Endothelial cell of umbilical vein (primary cell): ENCODE data around the gene USP49.
A peak's percentile ranks its signal among the peaks of the same experiment; 100 is the strongest.

Experiments
- CTCF ChIP-seq, 2 donors: IDR thresholded peaks; 1 replicate in 1 of 2; 2 replicates in 1 of 2; pipeline ENCODE4 v1.5.1; 2011; ENCODE audit warnings: low read length in 2 of 2, mild to moderate bottlenecking in 2 of 2, moderate library complexity in 2 of 2, control low read depth in 1 of 2, inconsistent platforms in 1 of 2, low read depth in 1 of 2; ENCODE audit not compliant: insufficient read depth in 1 of 2; ENCODE audit errors: extremely low read depth in 1 of 2
- EZH2 ChIP-seq: IDR thresholded peaks from 2 replicates; pipeline ENCODE4 v1.6.1; 2012; ENCODE audit warnings: borderline replicate concordance, low read depth, mild to moderate bottlenecking, moderate library complexity, low read length, inconsistent platforms; ENCODE audit not compliant: severe bottlenecking
- JUN ChIP-seq: IDR thresholded peaks from 2 replicates; pipeline ENCODE4 v1.6.1; 2011; ENCODE audit warnings: borderline replicate concordance, low read depth; ENCODE audit not compliant: insufficient read length, insufficient read depth
- POLR2A ChIP-seq: IDR thresholded peaks from 2 replicates; pipeline ENCODE4 v1.6.1; 2012; ENCODE audit warnings: low read depth, mild to moderate bottlenecking, control low read depth, low read length

- TF ChIP-seq POLR2A (peak; percentile 46), CTCF (IDR thresholded peaks at IDR 0.05; ENCODE audit: extremely low read depth in 1 of 2, insufficient read depth in 1 of 2, low read depth in 1 of 2, low read length in 2 of 2) (peak; percentile 79 to 85), JUN (peak; percentile 86), EZH2 (no peak)
These were observed 48.4 kb downstream of the USP49 start for GRCh38 chr6:41846666-41847237.
